NT2/D1 (cell line): ENCODE measurements around the gene MUC5AC.

Experiments used
- DNase-seq: peaks from one replicate; pipeline ENCODE4 v3.0.0-alpha.2; 2011; ENCODE audit warnings: low read depth, low spot score
- H3K27me3 ChIP-seq: 2 replicates; pipeline ENCODE4 v1.6.0; 2011; ENCODE audit warnings: mild to moderate bottlenecking; ENCODE audit not compliant: insufficient read length, insufficient read depth
- H3K36me3 ChIP-seq: 2 replicates; pipeline ENCODE4 v1.6.1; 2011; ENCODE audit warnings: mild to moderate bottlenecking, low read length, mixed read lengths; ENCODE audit not compliant: insufficient read depth, insufficient read length
- H3K4me1 ChIP-seq: 2 replicates; pipeline ENCODE4 v1.5.1; 2011; ENCODE audit not compliant: insufficient read depth, insufficient read length
- H3K4me3 ChIP-seq: 2 replicates; pipeline ENCODE4 v1.5.1; 2011; ENCODE audit warnings: low read depth; ENCODE audit not compliant: insufficient read length
- H3K9ac ChIP-seq: 2 replicates; pipeline ENCODE4 v1.6.0; 2011; ENCODE audit warnings: low read depth; ENCODE audit not compliant: insufficient read length
- H3K9me3 ChIP-seq: 2 replicates; pipeline ENCODE4 v1.5.1; 2011; ENCODE audit warnings: mild to moderate bottlenecking, low read length; ENCODE audit not compliant: insufficient read depth
- SUZ12 ChIP-seq: IDR thresholded peaks from 2 replicates; pipeline ENCODE4 v1.6.1; 2011; ENCODE audit not compliant: insufficient read length, insufficient read depth; ENCODE audit errors: extremely low read depth
- YY1 ChIP-seq: IDR thresholded peaks from 2 replicates; pipeline ENCODE4 v1.6.1; 2011; ENCODE audit not compliant: insufficient read length, insufficient read depth
- ZNF274 ChIP-seq: IDR thresholded peaks from 2 replicates; pipeline ENCODE4 v1.6.1; 2011; ENCODE audit warnings: mild to moderate bottlenecking, low read depth, low read length

MUC5AC gene

DNA sequence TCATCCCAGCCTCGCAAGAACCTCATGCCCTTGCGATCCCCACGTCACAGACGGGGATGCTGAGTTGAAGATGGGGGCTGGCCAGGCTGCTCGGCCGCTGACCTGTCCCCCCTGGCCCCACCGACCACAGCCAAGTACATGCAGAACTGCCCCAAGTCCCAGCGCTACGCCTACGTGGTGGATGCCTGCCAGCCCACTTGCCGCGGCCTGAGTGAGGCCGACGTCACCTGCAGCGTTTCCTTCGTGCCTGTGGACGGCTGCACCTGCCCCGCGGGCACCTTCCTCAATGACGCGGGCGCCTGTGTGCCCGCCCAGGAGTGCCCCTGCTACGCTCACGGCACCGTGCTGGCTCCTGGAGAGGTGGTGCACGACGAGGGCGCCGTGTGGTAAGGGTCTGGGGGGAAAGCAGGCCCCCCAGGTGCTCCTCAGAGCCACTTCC lies 75.1 kb downstream of the MUC5AC start:
- peaks cover 14% of the 10 kb centered on the region for H3K4me1 ChIP-seq
- no peak overlapping the region for H3K4me3 ChIP-seq
- no peaks in the 10 kb centered on the region for H3K36me3 ChIP-seq
- no peaks in the 10 kb centered on the region for H3K27me3 ChIP-seq
- no peak for DNase-seq
- no peaks in the 10 kb centered on the region for H3K9me3 ChIP-seq
- no peak overlapping the region for H3K9ac ChIP-seq
- TF ChIP-seq YY1 (no peak), SUZ12 (no peak), ZNF274 (no peak)

DNA sequence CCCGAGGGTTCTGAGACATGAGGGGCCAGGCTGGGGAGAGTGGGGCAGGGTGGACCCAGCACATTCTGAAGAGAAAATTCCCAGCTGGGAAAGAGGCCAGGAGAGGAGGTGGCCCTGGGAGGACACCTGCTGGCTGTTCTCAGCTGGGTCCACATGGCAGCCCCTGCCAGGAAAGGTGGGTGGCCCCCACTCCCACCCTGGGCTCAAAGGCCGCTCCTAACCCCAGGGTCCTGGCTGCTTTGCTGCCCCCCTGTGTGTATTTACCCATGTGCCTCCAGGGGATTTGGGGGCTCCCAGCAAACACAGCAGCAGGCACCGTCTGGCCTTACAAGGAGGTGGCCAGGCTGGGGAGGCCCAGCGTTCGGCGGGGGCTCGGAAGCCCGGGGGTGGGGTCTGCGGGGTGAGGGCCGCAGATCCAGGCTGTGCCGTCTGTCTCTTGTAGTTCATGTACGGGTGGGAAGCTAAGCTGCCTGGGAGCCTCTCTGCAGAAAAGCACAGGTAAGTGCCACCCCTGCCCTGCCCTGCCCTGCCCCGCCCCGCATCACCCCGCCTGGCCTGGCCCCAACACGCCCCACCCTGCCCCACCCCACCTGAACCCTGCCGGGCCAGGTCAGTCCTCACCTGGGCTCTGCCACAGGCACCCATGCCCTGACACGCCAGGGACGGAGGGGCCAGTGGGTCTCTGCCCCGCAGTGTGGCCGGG lies 75.7 kb downstream of the MUC5AC start:
- no peak for DNase-seq
- TF ChIP-seq ZNF274 (no peak), SUZ12 (no peak), YY1 (no peak)
- Histone ChIP-seq H3K27me3 (peaks cover 2% of the 10 kb centered on the region), H3K4me3 (no peak overlapping the region), H3K9ac (no peak overlapping the region), H3K9me3 (no peaks in the 10 kb centered on the region), H3K4me1 (peaks cover 16% of the 10 kb centered on the region), H3K36me3 (no peaks in the 10 kb centered on the region)

DNA sequence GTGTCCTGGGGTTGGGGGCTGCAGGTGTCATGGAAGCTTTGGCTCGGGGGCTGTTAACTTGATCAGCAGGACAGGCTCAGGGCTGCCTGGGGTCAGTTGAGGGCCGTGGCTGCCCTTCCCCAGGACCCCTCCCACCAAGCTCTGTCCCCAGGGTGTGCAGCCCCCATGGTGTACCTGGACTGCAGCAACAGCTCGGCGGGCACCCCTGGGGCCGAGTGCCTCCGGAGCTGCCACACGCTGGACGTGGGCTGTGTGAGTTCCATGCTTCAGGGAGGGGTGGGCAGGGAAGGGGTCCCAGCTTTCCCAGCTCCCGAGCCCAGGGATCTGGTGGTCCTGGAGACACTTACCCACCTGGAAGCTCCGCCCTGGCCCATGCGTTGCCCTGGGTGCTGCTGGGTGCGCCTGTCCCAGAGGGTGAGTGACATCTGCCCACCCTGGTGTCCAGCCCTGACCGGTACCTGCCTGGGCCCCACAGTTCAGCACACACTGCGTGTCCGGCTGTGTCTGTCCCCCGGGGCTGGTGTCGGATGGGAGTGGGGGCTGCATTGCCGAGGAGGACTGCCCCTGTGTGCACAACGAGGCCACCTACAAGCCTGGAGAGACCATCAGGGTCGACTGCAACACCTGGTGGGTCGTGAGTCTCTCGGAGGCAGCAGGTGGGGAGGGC lies 76.4 kb downstream of the MUC5AC start:
- no peaks in the 10 kb centered on the region for H3K36me3 ChIP-seq
- no peak for DNase-seq
- peaks cover 2% of the 10 kb centered on the region for H3K27me3 ChIP-seq
- no peaks in the 10 kb centered on the region for H3K9me3 ChIP-seq
- no peak overlapping the region for H3K9ac ChIP-seq
- H3K4me1 ChIP-seq = peaks cover 17% of the 10 kb centered on the region
- no peak for TF ChIP-seq SUZ12
- TF ChIP-seq YY1 = no peak
- no peak for TF ChIP-seq ZNF274
- no peak overlapping the region for H3K4me3 ChIP-seq

DNA sequence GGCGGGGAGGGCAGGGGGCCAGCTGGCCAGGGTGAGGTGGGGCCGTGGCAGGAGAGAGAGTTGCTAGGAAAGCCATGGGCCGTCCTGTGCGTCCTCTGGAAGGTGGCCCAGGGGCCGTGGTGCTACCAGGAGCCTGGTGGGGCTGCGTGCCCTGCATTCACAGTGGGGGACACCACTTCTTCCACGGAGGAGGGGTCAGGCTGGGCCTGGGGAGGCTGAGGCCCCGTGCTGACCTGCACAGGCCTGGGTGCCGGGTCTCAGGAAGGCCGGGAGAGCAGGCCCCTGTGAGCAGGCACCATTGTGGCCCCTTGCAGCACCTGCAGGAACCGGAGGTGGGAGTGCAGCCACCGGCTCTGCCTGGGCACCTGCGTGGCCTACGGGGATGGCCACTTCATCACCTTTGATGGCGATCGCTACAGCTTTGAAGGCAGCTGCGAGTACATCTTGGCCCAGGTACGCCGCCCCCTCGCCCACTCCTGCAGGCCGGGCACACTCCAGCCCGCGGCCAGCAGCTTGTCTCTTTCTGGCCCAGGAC lies 77.1 kb downstream of the MUC5AC start:
- Histone ChIP-seq H3K27me3 (peaks cover 2% of the 10 kb centered on the region), H3K36me3 (no peaks in the 10 kb centered on the region), H3K4me1 (peaks cover 17% of the 10 kb centered on the region), H3K9ac (no peak overlapping the region), H3K9me3 (no peaks in the 10 kb centered on the region), H3K4me3 (no peak overlapping the region)
- no peak for TF ChIP-seq YY1
- TF ChIP-seq SUZ12 = no peak
- no peak for TF ChIP-seq ZNF274
- DNase-seq = no peak

DNA sequence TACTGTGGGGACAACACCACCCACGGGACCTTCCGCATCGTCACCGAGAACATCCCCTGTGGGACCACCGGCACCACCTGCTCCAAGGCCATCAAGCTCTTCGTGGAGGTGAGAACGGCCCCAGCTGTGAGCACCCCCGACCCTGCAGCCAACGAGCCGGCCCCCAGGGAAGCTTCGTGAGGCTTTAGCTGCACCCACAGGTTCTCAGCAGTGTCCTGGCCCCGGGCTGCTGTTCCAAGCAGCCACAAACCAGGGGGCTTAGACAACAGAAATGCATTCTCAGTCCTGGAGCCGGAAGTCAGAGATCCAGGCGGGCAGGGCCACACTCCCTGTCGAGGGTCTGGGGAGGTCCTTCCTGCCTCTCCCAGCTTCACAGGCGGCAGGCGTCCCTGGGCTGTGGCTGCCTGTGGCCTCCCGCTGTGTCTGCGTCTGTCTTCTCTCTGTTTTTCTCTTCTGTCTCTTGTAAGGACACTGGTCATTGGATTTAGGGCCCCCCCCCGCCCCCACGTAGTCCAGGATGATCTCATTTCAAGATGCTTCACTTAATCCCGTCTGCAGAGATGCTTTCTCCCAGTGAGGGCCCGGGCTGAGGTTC lies 77.7 kb downstream of the MUC5AC start:
- Histone ChIP-seq H3K9ac (no peak overlapping the region), H3K9me3 (no peaks in the 10 kb centered on the region), H3K4me3 (no peak overlapping the region), H3K4me1 (peaks cover 13% of the 10 kb centered on the region), H3K36me3 (no peaks in the 10 kb centered on the region), H3K27me3 (peaks cover 2% of the 10 kb centered on the region)
- TF ChIP-seq ZNF274 (no peak), SUZ12 (no peak), YY1 (no peak)
- no peak for DNase-seq

DNA sequence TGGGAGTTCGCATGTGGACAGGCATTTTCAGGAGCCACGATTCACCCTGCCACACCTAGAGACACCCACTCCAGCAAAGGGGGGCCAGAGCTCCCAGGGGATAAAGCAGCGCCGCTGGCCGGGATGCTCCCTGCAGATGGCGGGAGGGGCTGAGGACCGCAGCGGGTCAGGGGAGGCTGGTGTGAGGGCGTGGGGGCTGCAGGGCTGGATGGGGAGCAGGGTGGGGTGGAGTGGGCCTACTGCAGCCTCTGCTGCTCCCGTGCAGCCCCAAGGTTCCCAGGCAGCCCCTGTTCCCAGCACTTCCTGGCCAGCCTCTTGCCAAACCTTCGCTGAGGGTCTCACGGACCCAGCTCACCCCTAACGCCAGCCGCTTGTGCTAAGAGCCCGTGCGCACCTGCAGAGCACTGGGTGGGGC lies 78.2 kb downstream of the MUC5AC start:
- Histone ChIP-seq H3K27me3 (peaks cover 2% of the 10 kb centered on the region), H3K9ac (no peak overlapping the region), H3K36me3 (no peaks in the 10 kb centered on the region), H3K4me3 (no peak overlapping the region), H3K4me1 (peaks cover 13% of the 10 kb centered on the region), H3K9me3 (no peaks in the 10 kb centered on the region)
- no peak for DNase-seq
- no peak for TF ChIP-seq ZNF274
- no peak for TF ChIP-seq YY1
- TF ChIP-seq SUZ12 = no peak

DNA sequence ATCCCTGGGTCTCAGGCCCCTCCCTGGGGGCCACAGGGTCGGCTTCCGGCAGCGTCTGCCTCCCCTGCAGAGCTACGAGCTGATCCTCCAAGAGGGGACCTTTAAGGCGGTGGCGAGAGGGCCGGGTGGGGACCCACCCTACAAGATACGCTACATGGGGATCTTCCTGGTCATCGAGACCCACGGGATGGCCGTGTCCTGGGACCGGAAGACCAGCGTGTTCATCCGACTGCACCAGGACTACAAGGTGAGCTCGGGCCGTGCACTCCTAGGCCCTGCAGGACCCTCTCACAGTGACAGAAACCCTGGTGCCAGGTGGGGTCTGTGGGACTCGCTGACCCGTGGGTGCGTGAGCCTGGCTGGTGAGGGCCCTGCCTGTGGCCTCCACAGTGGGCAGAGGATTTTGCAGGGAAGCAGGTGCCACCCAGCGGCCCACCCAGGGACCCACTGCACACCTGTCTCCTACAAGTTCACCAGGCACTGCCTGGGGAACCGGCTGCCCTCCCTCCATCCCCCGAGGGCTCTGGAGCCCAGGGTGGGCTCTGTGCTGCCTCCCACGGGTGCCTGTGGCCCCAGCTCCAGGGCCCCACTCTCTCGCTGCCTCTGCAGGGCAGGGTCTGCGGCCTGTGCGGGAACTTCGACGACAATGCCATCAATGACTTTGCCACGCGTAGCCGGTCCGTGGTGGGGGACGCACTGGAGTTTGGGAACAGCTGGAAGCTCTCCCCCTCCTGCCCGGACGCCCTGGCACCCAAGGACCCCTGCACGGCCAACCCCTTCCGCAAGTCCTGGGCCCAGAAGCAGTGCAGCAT lies 78.8 kb downstream of the MUC5AC start:
- no peak overlapping the region for H3K9ac ChIP-seq
- no peak for DNase-seq
- H3K4me1 ChIP-seq = peaks cover 13% of the 10 kb centered on the region
- no peaks in the 10 kb centered on the region for H3K9me3 ChIP-seq
- no peak for TF ChIP-seq SUZ12
- no peak for TF ChIP-seq ZNF274
- TF ChIP-seq YY1 = no peak
- H3K27me3 ChIP-seq = peaks cover 2% of the 10 kb centered on the region
- H3K4me3 ChIP-seq = no peak overlapping the region
- H3K36me3 ChIP-seq = no peaks in the 10 kb centered on the region
